Measurements from ENCODE around the gene NOC2L.

DNA sequence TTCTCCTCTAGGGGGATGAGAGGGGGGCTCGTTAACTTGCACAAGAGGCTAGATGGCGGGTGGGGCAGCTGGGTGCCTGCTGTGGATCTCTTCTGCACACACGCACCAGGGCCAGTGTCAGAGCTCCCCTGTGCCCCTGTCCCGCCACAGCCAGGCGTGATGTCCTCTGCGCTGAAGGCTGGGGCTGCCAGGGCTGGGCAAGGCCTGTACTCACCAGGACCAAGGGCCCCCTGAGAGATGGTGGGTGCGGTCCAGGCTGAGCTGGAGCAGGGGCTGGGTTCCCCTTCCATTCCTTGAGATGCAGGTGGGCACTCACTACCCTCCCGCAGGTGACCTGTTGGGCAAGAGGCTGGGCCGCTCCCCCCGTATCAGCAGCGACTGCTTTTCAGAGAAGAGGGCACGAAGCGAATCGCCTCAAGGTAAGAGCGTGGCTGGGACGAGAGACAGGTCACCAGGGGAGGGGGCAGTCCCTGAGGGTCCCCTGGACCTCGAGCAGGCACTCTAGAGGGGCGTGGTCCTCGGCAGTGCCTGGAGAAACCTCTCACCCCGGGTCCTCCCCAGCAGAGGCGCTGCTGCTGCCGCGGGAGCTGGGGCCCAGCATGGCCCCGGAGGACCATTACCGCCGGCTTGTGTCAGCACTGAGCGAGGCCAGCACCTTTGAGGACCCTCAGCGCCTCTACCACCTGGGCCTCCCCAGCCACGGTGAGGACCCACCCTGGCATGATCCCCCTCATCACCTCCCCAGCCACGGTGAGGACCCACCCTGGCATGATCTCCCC is 20.2 kb downstream of the NOC2L start:
- TF ChIP-seq, protein P1, sequence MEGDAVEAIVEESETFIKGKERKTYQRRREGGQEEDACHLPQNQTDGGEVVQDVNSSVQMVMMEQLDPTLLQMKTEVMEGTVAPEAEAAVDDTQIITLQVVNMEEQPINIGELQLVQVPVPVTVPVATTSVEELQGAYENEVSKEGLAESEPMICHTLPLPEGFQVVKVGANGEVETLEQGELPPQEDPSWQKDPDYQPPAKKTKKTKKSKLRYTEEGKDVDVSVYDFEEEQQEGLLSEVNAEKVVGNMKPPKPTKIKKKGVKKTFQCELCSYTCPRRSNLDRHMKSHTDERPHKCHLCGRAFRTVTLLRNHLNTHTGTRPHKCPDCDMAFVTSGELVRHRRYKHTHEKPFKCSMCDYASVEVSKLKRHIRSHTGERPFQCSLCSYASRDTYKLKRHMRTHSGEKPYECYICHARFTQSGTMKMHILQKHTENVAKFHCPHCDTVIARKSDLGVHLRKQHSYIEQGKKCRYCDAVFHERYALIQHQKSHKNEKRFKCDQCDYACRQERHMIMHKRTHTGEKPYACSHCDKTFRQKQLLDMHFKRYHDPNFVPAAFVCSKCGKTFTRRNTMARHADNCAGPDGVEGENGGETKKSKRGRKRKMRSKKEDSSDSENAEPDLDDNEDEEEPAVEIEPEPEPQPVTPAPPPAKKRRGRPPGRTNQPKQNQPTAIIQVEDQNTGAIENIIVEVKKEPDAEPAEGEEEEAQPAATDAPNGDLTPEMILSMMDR (IDR thresholded peaks at IDR 0.05 in 4 of 5, conservative IDR thresholded peaks at IDR 0.05 in 1 of 5) = no peak
- no peak for TF ChIP-seq POLR2A (IDR thresholded peaks at IDR 0.05)

All from gastrocnemius medialis (tissue), 4 donors.